Transverse colon (tissue), 4 donors: ENCODE data around the gene MED8. TPM values are rescaled to one million over a fixed set of nuclear protein-coding genes. Genes with fewer than 3 reads are reported as not detected.
"Not testable (repeated sequence)": the region's sequence is repeated elsewhere in the genome, so short reads cannot be mapped to it uniquely, and the experiment has no call there.

Experiments used
- DNase-seq: peaks from one replicate; pipeline ENCODE4 v3.0.0-alpha.2; 2019
- H3K27ac ChIP-seq, 4 donors: fragments of 200-600 bp; sonication (generic); 2 replicates each; pipeline ENCODE4 v1.5.1; 2016 to 2018; ENCODE audit warnings: inconsistent platforms in 4 of 4
- H3K27me3 ChIP-seq: fragments of 200-600 bp; sonication (generic); 2 replicates; pipeline ENCODE4 v1.5.1; 2017; ENCODE audit warnings: inconsistent platforms
- H3K36me3 ChIP-seq, 4 donors: fragments of 200-600 bp; sonication (generic); 2 replicates each; pipeline ENCODE4 v1.5.1; 2017 to 2019; ENCODE audit warnings: inconsistent platforms in 4 of 4
- H3K4me1 ChIP-seq, 4 donors: fragments of 200-600 bp; sonication (generic); 2 replicates each; pipeline ENCODE4 v1.5.1; 2017 to 2020; ENCODE audit warnings: inconsistent platforms in 4 of 4
- H3K4me3 ChIP-seq, 4 donors: fragments of 200-600 bp; sonication (generic); 1 replicate in 1 of 4; 2 replicates in 3 of 4; pipeline versions ENCODE4 v1.5.1 to v1.6.1; 2017 to 2019; ENCODE audit warnings: inconsistent platforms in 4 of 4
- H3K9me3 ChIP-seq, 2 donors: fragments of 200-600 bp; sonication (generic); 2 replicates each; pipeline ENCODE4 v1.5.1; 2017 to 2019; ENCODE audit warnings: inconsistent platforms in 2 of 2
- EP300 ChIP-seq: sonication (generic); formaldehyde crosslinking; IDR thresholded peaks from one replicate; pipeline ENCODE4 v1.6.1; 2017; ENCODE audit warnings: antibody characterized with exemption, low read depth
- POLR2A ChIP-seq: fragments of 450-650 bp; IDR thresholded peaks from one replicate; pipeline ENCODE4 v1.6.1; 2016; ENCODE audit warnings: antibody characterized with exemption, mild to moderate bottlenecking, moderate library complexity
- POLR2AphosphoS5 ChIP-seq, 3 donors: sonication (generic); formaldehyde crosslinking; IDR thresholded peaks; one replicate each; pipeline ENCODE4 v1.6.1; 2016; ENCODE audit warnings: antibody characterized with exemption in 3 of 3
- WGBS, 2 donors: methylation state at CpG; one replicate each; pipeline ENCODE4 v1.1.5; 2018; ENCODE audit warnings: low coverage in 1 of 2; 5-methylcytosine and 5-hydroxymethylcytosine counted together
- in situ Hi-C, 4 donors: fragments of 200-750 bp; cut with MboI; loops; one replicate each; pipeline versions ENCODE4 v1.15.0 to v1.15.1; 2017; ENCODE audit warnings: low sequenced_read_pairs in 3 of 4, low pct_ligation_motif_present in 1 of 4, low pct_unique_long_range_greater_than_20kb in 1 of 4
- intact Hi-C: fragments of 100-400 bp; cut with DNase I; formaldehyde crosslinking; loops from one replicate; pipeline ENCODE4 v1.15.1; 2023; ENCODE audit warnings: low total_unique reads
- total RNA-seq, 4 donors: library from RNA; depleted of rRNA; stranded (reverse); fragments of >200 nt; gene quantifications; one replicate each; pipeline ENCODE4 v1.1.0, GENCODE V29; 2016
- TF ChIP-seq, protein P1 (sequence below), 5 experiments: fragments of 200-600 bp in 3 of 5; fragments of 450-650 bp in 2 of 5; sonication (generic) in 3 of 5; IDR thresholded peaks; 1 replicate in 2 of 5; 2 replicates in 3 of 5; pipeline ENCODE4 v1.5.1; 2016 to 2017; ENCODE audit warnings: antibody characterized with exemption in 5 of 5, inconsistent platforms in 3 of 5, mild to moderate bottlenecking in 2 of 5, moderate library complexity in 1 of 5

Gene MED8
- total RNA-seq, 4 donors from 2014 or later, result 12.7 to 41.9 (median 25.0) TPM

- no peak overlapping the region for H3K27ac ChIP-seq
- H3K9me3 ChIP-seq, result no peaks in the 10 kb centered on the region
- TF ChIP-seq EP300 (no peak), POLR2A (no peak)
- peaks cover 6 to 13% (median 11%) of the 10 kb centered on the region in 4 donors for H3K4me1 ChIP-seq
- H3K27me3 ChIP-seq, result no peaks in the 10 kb centered on the region
- intact Hi-C loops, result no loop called here
- no peak for DNase-seq
- no peak overlapping the region for H3K4me3 ChIP-seq
- peaks cover 0 to 4% (median 0%) of the 10 kb centered on the region in 4 donors for H3K36me3 ChIP-seq
- in situ Hi-C loops, result no loop called here
- 62 to 69% methylated on average over 3 to 4 of the region's 4 CpGs for WGBS, 2 donors
Measured at GRCh38 chr1:43373066-43373940, 16.3 kb downstream of the MED8 start.

DNA sequence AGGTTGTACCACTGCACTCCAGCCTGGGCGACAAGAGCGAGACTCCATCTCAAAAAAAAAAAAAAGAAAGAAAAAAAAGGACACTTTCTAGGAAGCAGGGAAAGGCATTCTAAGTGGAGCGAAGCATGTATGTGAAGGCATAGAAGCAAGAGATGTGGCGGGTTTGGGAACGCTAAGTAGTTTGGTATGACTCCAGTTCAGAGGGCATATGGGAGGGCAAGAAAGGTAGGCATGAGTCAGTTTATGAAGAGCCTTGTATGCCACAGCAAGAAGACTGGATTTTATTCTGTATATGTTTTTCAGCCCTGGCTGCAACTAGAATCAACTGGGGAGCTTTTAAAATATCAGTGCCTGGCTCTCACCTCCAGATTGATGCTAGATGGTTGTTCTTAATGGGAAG, 17.4 kb downstream of the MED8 start:
- 93 to 100% methylated on average over 4 to 5 of the region's 5 CpGs for WGBS, 2 donors
- peaks cover 0 to 4% (median 0%) of the 10 kb centered on the region in 4 donors for H3K36me3 ChIP-seq
- in situ Hi-C loops, result no loop called here
- peaks cover 6 to 14% (median 12%) of the 10 kb centered on the region in 4 donors for H3K4me1 ChIP-seq
- no peak for DNase-seq
- no peaks in the 10 kb centered on the region for H3K9me3 ChIP-seq
- H3K27me3 ChIP-seq, result no peaks in the 10 kb centered on the region
- TF ChIP-seq POLR2AphosphoS5 (IDR thresholded peaks at IDR 0.05) (no peak), EP300 (no peak), POLR2A (no peak)
- TF ChIP-seq, protein P1, sequence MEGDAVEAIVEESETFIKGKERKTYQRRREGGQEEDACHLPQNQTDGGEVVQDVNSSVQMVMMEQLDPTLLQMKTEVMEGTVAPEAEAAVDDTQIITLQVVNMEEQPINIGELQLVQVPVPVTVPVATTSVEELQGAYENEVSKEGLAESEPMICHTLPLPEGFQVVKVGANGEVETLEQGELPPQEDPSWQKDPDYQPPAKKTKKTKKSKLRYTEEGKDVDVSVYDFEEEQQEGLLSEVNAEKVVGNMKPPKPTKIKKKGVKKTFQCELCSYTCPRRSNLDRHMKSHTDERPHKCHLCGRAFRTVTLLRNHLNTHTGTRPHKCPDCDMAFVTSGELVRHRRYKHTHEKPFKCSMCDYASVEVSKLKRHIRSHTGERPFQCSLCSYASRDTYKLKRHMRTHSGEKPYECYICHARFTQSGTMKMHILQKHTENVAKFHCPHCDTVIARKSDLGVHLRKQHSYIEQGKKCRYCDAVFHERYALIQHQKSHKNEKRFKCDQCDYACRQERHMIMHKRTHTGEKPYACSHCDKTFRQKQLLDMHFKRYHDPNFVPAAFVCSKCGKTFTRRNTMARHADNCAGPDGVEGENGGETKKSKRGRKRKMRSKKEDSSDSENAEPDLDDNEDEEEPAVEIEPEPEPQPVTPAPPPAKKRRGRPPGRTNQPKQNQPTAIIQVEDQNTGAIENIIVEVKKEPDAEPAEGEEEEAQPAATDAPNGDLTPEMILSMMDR (IDR thresholded peaks at IDR 0.05), result no peak
- no peak overlapping the region for H3K27ac ChIP-seq
- intact Hi-C loops, result no loop called here
- no peak overlapping the region for H3K4me3 ChIP-seq

DNA sequence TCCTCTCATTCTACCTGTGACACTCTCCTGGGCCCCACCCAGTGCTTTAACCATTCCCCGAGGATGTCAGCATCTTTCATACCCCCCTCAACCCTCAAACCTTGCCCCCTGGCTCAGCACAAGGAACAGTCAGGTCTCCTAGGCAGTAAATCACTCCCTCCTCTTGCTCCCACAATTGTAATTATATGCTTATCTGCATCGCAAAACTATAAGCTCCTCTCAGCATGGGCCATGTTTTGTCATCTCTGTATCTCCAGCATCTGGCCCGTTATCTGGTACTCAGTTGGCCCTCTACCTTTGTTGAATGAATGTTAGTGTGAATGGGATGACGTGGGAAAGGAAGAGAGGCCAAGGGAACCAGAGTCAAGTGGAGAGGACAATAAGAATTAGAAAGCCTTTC, 19.0 kb downstream of the MED8 start:
- Histone ChIP-seq H3K27me3 (no peaks in the 10 kb centered on the region), H3K4me1 (peaks cover 12 to 30% (median 26%) of the 10 kb centered on the region in 4 donors), H3K9me3 (no peaks in the 10 kb centered on the region), H3K4me3 (no peak overlapping the region), H3K36me3 (peaks cover 0 to 4% (median 0%) of the 10 kb centered on the region in 4 donors), H3K27ac (no peak overlapping the region)
- no peak for TF ChIP-seq POLR2AphosphoS5 (IDR thresholded peaks at IDR 0.05)
- 72 to 80% methylated on average over 3 to 4 of the region's 4 CpGs for WGBS, 2 donors
- in situ Hi-C loops (no loop called here), intact Hi-C loops (no loop called here)
- no peak for DNase-seq

GRCh38 chr1:43369779-43370178, 19.8 kb downstream of the MED8 start:
- in situ Hi-C loops, H3K27me3 ChIP-seq, DNase-seq, intact Hi-C loops, H3K27ac ChIP-seq, H3K9me3 ChIP-seq, H3K36me3 ChIP-seq, H3K4me3 ChIP-seq: not testable (repeated sequence)
- H3K4me1 ChIP-seq, result peaks cover 12 to 33% (median 31%) of the 10 kb centered on the region in 4 donors
- 96 to 98% methylated on average over 5 to 6 of the region's 6 CpGs for WGBS, 2 donors

DNA sequence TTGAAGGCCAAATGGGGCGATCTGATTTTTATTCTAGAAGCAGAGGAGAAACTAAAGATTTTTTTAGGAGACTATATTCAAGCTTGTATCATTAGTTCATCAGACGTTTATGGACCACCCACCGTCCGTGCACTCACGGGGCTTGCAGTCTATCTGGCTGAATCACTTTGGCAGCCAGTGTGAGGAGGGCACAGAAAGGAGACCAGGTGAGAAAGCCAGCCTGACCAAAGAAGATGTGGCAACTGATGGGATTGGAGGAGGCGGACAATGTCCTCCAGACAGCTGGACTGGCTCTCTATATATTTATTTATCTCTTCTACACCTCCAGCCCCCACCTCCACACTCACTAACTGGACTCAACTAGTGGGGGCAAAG, 21.0 kb downstream of the MED8 start:
- peaks cover 12 to 37% (median 29%) of the 10 kb centered on the region in 4 donors for H3K4me1 ChIP-seq
- no peaks in the 10 kb centered on the region for H3K27me3 ChIP-seq
- H3K36me3 ChIP-seq, result peaks cover 0 to 16% (median 3%) of the 10 kb centered on the region in 4 donors
- DNase-seq, result no peak
- TF ChIP-seq, protein P1 (IDR thresholded peaks at IDR 0.05), result no peak
- no peak for TF ChIP-seq POLR2A
- no peak for TF ChIP-seq POLR2AphosphoS5 (IDR thresholded peaks at IDR 0.05)
- TF ChIP-seq EP300, result no peak
- no peaks in the 10 kb centered on the region for H3K9me3 ChIP-seq
- peak overlapping the region; percentile 93 to 96 (median 94) for H3K27ac ChIP-seq
- 15% methylated on average over 6 of the region's 6 CpGs; no CpG with 5 or more reads in 1 of the 2 donors for WGBS, 2 donors
- intact Hi-C loops (no loop called here), in situ Hi-C loops (no loop called here)
- peak overlapping the region; percentile 56 to 75 (median 70) for H3K4me3 ChIP-seq
